SW480 (cell line): ENCODE measurements around the gene KANK3.
"Not testable (repeated sequence)": the region's sequence is repeated elsewhere in the genome, so short reads cannot be mapped to it uniquely, and the experiment has no call there.

ENCODE experiments used
- DNase-seq: peaks from one replicate; pipeline ENCODE4 v3.0.0-alpha.2; 2016; ENCODE audit warnings: low spot score

KANK3 gene

GRCh38 chr19:8342684-8343482 lies at the start of gene KANK3:
KANK3 (minus strand) TSS chr19:8343262; CDS start chr19:8337828, 5,434 bp downstream.
- peak; percentile 90 for DNase-seq

- no peak for DNase-seq
These were observed 49.0 kb upstream of the KANK3 start for GRCh38 chr19:8392017-8392591.

DNA sequence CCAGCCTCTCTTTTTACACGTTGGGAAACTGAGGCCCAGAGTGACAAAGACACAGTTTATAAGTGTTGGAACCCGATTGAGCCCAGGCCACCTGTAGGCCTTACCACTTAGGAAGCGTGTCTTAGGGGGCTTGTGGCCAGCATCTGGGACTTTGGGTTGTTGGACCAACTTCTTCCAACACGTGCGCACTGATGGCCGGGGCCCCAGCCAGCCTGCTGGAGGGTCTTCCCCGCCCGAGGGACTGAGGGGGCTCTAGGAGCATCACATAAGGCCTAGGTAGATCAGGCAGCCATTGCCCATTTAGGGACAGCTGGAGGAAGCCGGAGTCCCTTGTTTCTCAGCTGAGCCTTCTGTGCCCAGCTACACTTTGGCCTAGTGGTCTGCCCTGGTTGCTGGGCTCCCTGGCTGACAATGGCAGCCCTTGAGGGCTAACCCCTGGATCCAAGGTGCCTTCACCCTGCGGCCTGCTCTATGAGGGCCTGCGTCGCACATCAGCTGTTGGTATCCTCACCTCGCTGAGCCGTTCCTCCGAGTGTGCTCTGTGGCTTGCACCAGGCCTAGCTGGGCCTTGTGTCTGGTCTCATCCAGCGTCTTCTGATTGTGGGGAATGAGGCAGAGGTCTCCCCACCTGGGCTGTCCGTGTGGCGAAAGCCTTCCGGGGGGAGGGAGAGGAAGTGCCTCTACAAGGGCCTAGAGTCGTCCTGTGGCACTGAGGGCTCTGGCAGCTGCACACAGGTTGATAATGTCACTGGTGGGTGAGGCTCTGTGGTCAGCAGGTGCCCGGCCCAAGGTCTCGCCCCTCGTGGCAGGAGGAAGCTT lies 48.3 kb upstream of the KANK3 start:
- no peak for DNase-seq

DNA sequence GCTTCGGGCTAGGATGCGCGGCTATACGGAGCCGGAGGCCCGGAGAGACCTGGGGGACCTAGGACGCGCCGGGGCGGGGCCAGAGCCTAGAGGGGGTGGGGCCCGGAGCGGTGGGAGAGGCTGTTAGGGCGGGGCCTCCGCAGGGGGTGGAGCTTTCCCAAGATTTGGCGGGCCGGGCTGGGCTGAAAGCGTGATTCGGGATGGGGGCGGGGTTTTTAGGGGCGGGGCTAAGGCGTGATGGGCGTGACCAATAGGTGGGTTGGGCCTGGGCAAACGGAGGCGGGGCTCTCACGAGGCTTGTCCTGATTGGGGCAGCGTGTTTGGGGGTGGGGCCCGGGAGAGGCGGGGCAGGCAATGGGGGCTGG lies 47.5 kb upstream of the KANK3 start:
- DNase-seq, result peak; percentile 87

GRCh38 chr19:8389891-8390616 lies 47.0 kb upstream of the KANK3 start, which contains the start of gene RAB11B:
RAB11B (plus strand) TSS chr19:8390360; CDS start chr19:8390417, 57 bp downstream.
- DNase-seq, result peak; percentile 100

DNA sequence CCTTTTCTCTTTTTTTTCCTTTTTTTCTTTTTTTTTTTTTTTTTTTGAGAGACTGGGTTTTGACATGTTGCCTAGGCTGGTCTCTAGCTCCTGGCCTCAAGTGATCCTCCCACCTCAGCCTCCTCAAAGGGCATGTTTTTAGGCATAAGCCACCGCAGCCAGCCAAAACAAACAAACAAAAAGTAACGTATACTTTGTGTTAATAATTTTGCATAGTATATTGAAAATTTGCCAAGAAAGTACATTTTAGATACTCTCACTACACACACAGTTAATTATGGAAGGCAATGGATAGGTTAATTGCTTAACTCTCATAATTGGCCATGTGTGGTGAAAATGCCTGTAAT lies 45.5 kb upstream of the KANK3 start:
- no peak for DNase-seq

GRCh38 chr19:8387688-8388611 lies 44.9 kb upstream of the KANK3 start:
- no peak for DNase-seq

GRCh38 chr19:8386990-8387389 lies 43.9 kb upstream of the KANK3 start:
- DNase-seq, result no peak

GRCh38 chr19:8386419-8386818 lies 43.4 kb upstream of the KANK3 start:
- not testable (repeated sequence) for DNase-seq

- DNase-seq, result not testable (repeated sequence)
These were observed 42.5 kb upstream of the KANK3 start for GRCh38 chr19:8385566-8385965.

- DNase-seq, result not testable (repeated sequence)
These were observed 42.0 kb upstream of the KANK3 start for GRCh38 chr19:8385103-8385502.

- DNase-seq, result not testable (repeated sequence)
These were observed 41.5 kb upstream of the KANK3 start for GRCh38 chr19:8384569-8384968.

GRCh38 chr19:8379156-8379891 lies 36.3 kb upstream of the KANK3 start:
- not testable (repeated sequence) for DNase-seq

- no peak for DNase-seq
These were observed 34.5 kb upstream of the KANK3 start for GRCh38 chr19:8377598-8377997.

- not testable (repeated sequence) for DNase-seq
These were observed 33.4 kb upstream of the KANK3 start for GRCh38 chr19:8376373-8376974.

- DNase-seq, result not testable (repeated sequence)
These were observed 32.7 kb upstream of the KANK3 start for GRCh38 chr19:8375766-8376165.

DNA sequence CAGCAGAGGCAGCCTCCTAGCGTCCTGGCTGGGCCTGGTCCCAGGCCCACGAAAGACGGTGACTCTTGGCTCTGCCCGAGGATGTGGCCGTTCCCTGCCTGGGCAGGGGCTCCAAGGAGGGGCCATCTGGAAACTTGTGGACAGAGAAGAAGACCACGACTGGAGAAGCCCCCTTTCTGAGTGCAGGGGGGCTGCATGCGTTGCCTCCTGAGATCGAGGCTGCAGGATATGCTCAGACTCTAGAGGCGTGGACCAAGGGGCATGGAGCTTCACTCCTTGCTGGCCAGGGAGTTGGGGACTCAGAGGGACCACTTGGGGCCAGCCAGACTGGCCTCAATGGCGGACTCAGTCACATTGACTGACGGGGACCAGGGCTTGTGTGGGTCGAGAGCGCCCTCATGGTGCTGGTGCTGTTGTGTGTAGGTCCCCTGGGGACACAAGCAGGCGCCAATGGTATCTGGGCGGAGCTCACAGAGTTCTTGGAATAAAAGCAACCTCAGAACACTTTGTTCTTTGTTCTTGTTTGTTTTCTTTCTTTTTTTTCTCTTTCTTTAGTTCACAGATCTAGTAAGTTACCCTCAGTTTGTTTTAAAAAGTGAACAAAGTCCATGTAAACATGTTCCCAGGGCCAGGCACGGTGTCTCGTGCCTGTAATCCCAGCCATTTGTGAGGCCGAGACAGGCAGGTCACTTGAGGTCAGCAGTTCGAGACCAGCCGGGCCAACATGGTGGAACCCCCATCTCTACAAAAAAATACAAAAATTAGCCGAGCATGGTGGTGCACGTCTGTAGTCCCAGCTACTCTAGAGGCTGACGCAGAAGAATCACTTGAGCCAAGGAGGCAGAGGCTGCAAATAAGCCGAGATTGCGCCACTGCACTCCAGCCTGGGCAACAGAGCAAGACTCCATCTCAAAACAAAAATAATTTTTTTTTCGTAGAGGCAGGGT lies 31.1 kb upstream of the KANK3 start:
- DNase-seq, result no peak

DNA sequence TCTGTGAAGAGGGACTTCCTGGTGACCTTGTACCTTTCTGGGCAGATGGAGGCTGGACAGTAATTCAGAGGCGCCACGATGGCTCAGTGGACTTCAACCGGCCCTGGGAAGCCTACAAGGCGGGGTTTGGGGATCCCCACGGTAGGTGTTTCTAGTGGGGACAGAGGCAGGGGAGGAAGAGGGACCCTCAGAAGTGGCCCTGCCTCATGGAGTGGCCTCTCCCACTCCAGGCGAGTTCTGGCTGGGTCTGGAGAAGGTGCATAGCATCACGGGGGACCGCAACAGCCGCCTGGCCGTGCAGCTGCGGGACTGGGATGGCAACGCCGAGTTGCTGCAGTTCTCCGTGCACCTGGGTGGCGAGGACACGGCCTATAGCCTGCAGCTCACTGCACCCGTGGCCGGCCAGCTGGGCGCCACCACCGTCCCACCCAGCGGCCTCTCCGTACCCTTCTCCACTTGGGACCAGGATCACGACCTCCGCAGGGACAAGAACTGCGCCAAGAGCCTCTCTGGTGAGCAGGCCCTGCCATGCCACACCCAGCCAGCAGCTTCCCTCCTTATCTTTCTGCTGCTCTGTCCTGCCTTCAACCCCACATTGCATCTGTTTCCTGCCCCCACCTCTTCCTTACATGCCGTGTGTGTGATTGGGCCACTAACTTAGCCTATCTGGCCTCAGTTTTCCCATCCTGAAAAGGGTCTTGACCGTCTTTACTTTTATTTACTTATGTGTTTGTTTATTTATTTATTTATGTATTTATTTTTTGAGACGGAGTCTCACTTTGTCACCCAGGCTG lies 28.1 kb upstream of the KANK3 start:
- DNase-seq, result no peak
